Measurements from ENCODE around the gene TMEM72. TPM values are rescaled to one million over a fixed set of nuclear protein-coding genes. Genes with fewer than 3 reads are reported as not detected.
A peak's percentile ranks its signal among the peaks of the same experiment; 100 is the strongest.
"Not testable (repeated sequence)": the region's sequence is repeated elsewhere in the genome, so short reads cannot be mapped to it uniquely, and the experiment has no call there.

TMEM72 gene
- total and polyA plus RNA-seq, 3 experiments from 2014 or later, result not detected

DNA sequence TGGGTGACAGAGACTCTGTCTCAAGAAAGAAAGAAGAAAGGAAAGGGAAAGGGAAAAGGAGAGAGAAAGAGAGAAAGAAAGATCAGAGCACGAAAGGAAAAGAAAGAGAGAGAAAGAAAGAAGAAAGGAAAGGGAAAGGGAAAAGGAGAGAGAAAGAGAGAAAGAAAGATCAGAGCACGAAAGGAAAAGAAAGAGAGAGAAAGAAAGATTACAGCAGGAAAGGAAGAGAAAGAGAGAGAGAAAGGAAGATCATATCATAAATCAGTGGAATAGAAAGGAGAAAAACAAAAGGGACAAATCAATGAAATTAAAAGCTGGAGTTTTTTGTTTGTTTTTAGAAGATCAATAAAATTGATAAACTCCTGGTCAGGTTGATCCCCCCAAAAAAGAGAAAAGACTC lies 44.8 kb upstream of the TMEM72 start:
- peak overlapping the region in 3 of 7 donors; percentile 11 to 43 (median 24) for H3K4me3 Mint-ChIP-seq
- POLR2A ChIA-PET, result not testable (repeated sequence)
- CTCF ChIA-PET, result interaction anchor here (1.0 to 1.4 kb wide), 4 partner anchors 12 to 1196 kb away, joined by 3 to 4 read pairs (median 4); no protein-coding TSS in a partner anchor

GRCh38 chr10:44870031-44870430 lies 41.1 kb upstream of the TMEM72 start:
- Mint-ChIP-seq H3K4me1 (peaks cover under 1 to 1% (median under 1%) of the 10 kb centered on the region in 3 donors), H3K4me3 (no peak overlapping the region), H3K36me3 (peaks cover 0 to 1% (median 0%) of the 10 kb centered on the region in 3 donors), H3K27me3 (peaks cover 15 to 40% of the 10 kb centered on the region in 2 donors), H3K9me3 (no peaks in the 10 kb centered on the region), H3K27ac (no peak overlapping the region)
- Histone ChIP-seq H3K27me3 (ENCODE audit: insufficient read depth, low read length, poor library complexity, severe bottlenecking) (peaks cover 10% of the 10 kb centered on the region), H3K36me3 (ENCODE audit: insufficient read depth, low read length) (no peaks in the 10 kb centered on the region), H3K4me1 (ENCODE audit: insufficient read depth, low read length) (peaks cover 1% of the 10 kb centered on the region), H3K4me3 (ENCODE audit: low read length) (no peak overlapping the region), H3K27ac (ENCODE audit: low read depth, low read length) (no peak overlapping the region), H3K9me3 (ENCODE audit: low read length) (no peaks in the 10 kb centered on the region)
- no peak for DNase-seq
- ChIA-PET CTCF (interaction anchor here (1.0 to 1.6 kb wide), 3 partner anchors 9 to 130 kb away, joined by 3 to 6 read pairs (median 4); no protein-coding TSS in a partner anchor), POLR2A (no interaction called here)

More for the DNA sequence above, 44.8 kb upstream of the TMEM72 start:
- H3K27ac Mint-ChIP-seq; H3K36me3 Mint-ChIP-seq; H3K9me3 ChIP-seq (ENCODE audit: low read length); H3K36me3 ChIP-seq (ENCODE audit: insufficient read depth, low read length); H3K4me3 ChIP-seq (ENCODE audit: low read length); H3K4me1 ChIP-seq (ENCODE audit: insufficient read depth, low read length); DNase-seq; H3K27ac ChIP-seq (ENCODE audit: low read depth, low read length); H3K9me3 Mint-ChIP-seq: not testable (repeated sequence)
- Mint-ChIP-seq H3K4me1 (peaks cover 14 to 18% (median 16%) of the 10 kb centered on the region in 3 donors), H3K27me3 (peaks cover 28 to 68% of the 10 kb centered on the region in 2 donors)
- H3K27me3 ChIP-seq (ENCODE audit: insufficient read depth, low read length, poor library complexity, severe bottlenecking), result peaks cover 12% of the 10 kb centered on the region

GRCh38 chr10:44873160-44873559 lies 38.0 kb upstream of the TMEM72 start:
- no peak for DNase-seq
- no peaks in the 10 kb centered on the region for H3K36me3 Mint-ChIP-seq
- no peak overlapping the region for H3K4me3 ChIP-seq (ENCODE audit: low read length)
- CTCF ChIA-PET, result interaction anchor here (1.1 to 1.6 kb wide), 2 partner anchors 9 to 10 kb away, joined by 3 to 6 read pairs; no protein-coding TSS in a partner anchor
- H3K4me1 Mint-ChIP-seq, result no peaks in the 10 kb centered on the region
- POLR2A ChIA-PET, result no interaction called here
- H3K27ac ChIP-seq (ENCODE audit: low read depth, low read length), result no peak overlapping the region
- no peaks in the 10 kb centered on the region for H3K9me3 ChIP-seq (ENCODE audit: low read length)
- no peak overlapping the region for H3K27ac Mint-ChIP-seq
- H3K27me3 Mint-ChIP-seq, result peaks cover 10 to 19% of the 10 kb centered on the region in 2 donors
- H3K36me3 ChIP-seq (ENCODE audit: insufficient read depth, low read length), result no peaks in the 10 kb centered on the region
- no peaks in the 10 kb centered on the region for H3K4me1 ChIP-seq (ENCODE audit: insufficient read depth, low read length)
- no peaks in the 10 kb centered on the region for H3K27me3 ChIP-seq (ENCODE audit: insufficient read depth, low read length, poor library complexity, severe bottlenecking)
- no peak overlapping the region for H3K4me3 Mint-ChIP-seq
- no peaks in the 10 kb centered on the region for H3K9me3 Mint-ChIP-seq

- ChIA-PET CTCF (interaction anchor here (1.3 to 1.6 kb wide), 2 partner anchors 10 to 16 kb away, joined by 3 to 6 read pairs; no protein-coding TSS in a partner anchor), POLR2A (no interaction called here)
- H3K27ac Mint-ChIP-seq, result no peak overlapping the region
- Histone ChIP-seq H3K27ac (ENCODE audit: low read depth, low read length) (no peak overlapping the region), H3K27me3 (ENCODE audit: insufficient read depth, low read length, poor library complexity, severe bottlenecking) (no peaks in the 10 kb centered on the region), H3K9me3 (ENCODE audit: low read length) (no peaks in the 10 kb centered on the region), H3K4me3 (ENCODE audit: low read length) (no peak overlapping the region), H3K4me1 (ENCODE audit: insufficient read depth, low read length) (peaks cover 3% of the 10 kb centered on the region), H3K36me3 (ENCODE audit: insufficient read depth, low read length) (no peaks in the 10 kb centered on the region)
- peaks cover 9 to 12% of the 10 kb centered on the region in 2 donors for H3K27me3 Mint-ChIP-seq
- no peak for DNase-seq
- H3K36me3 Mint-ChIP-seq, result no peaks in the 10 kb centered on the region
- H3K4me1 Mint-ChIP-seq, result peaks cover 4 to 7% (median 7%) of the 10 kb centered on the region in 3 donors
- no peak overlapping the region for H3K4me3 Mint-ChIP-seq
- no peaks in the 10 kb centered on the region for H3K9me3 Mint-ChIP-seq
Measured at GRCh38 chr10:44874166-44874565, 37.0 kb upstream of the TMEM72 start.

GRCh38 chr10:44878706-44879530 lies 32.2 kb upstream of the TMEM72 start:
- DNase-seq, result peak; percentile 38 to 78 (median 59)
- peak overlapping the region in 3 of 8 donors; percentile 22 to 57 (median 56) for H3K27ac Mint-ChIP-seq
- H3K27ac ChIP-seq (ENCODE audit: low read depth, low read length), result no peak overlapping the region
- no peaks in the 10 kb centered on the region for H3K27me3 ChIP-seq (ENCODE audit: insufficient read depth, low read length, poor library complexity, severe bottlenecking)
- peak overlapping the region; percentile 71 to 87 (median 82) for H3K4me3 Mint-ChIP-seq
- CTCF ChIA-PET, result interaction anchor here (1.2 kb wide), 1 partner anchor 21 kb away, joined by 5 read pairs; no protein-coding TSS in a partner anchor
- peaks cover 9 to 11% (median 10%) of the 10 kb centered on the region in 3 donors for H3K4me1 Mint-ChIP-seq
- POLR2A ChIA-PET, result no interaction called here
- H3K27me3 Mint-ChIP-seq, result peaks cover 18 to 32% of the 10 kb centered on the region in 2 donors
- no peaks in the 10 kb centered on the region for H3K36me3 ChIP-seq (ENCODE audit: insufficient read depth, low read length)
- H3K36me3 Mint-ChIP-seq, result no peaks in the 10 kb centered on the region
- H3K4me3 ChIP-seq (ENCODE audit: low read length), result peak overlapping the region; percentile 60
- H3K9me3 ChIP-seq (ENCODE audit: low read length), result no peaks in the 10 kb centered on the region
- H3K9me3 Mint-ChIP-seq, result no peaks in the 10 kb centered on the region
- peaks cover 4% of the 10 kb centered on the region for H3K4me1 ChIP-seq (ENCODE audit: insufficient read depth, low read length)

GRCh38 chr10:44879531-44879899 lies 31.6 kb upstream of the TMEM72 start:
- Histone ChIP-seq H3K27ac (ENCODE audit: low read depth, low read length) (no peak overlapping the region), H3K4me3 (ENCODE audit: low read length) (peak overlapping the region; percentile 60), H3K9me3 (ENCODE audit: low read length) (no peaks in the 10 kb centered on the region), H3K36me3 (ENCODE audit: insufficient read depth, low read length) (no peaks in the 10 kb centered on the region), H3K27me3 (ENCODE audit: insufficient read depth, low read length, poor library complexity, severe bottlenecking) (no peaks in the 10 kb centered on the region), H3K4me1 (ENCODE audit: insufficient read depth, low read length) (peaks cover 4% of the 10 kb centered on the region)
- ChIA-PET POLR2A (no interaction called here), CTCF (interaction anchor here (1.2 to 1.3 kb wide), 2 partner anchors 15 to 22 kb away, joined by 4 to 5 read pairs; no protein-coding TSS in a partner anchor)
- Mint-ChIP-seq H3K36me3 (no peaks in the 10 kb centered on the region), H3K27ac (peak overlapping the region in 1 of 8 donors; percentile 38), H3K4me1 (peaks cover 9 to 11% (median 10%) of the 10 kb centered on the region in 3 donors), H3K4me3 (peak overlapping the region in 5 of 7 donors; percentile 79 to 87 (median 83)), H3K27me3 (peaks cover 18 to 36% of the 10 kb centered on the region in 2 donors), H3K9me3 (no peaks in the 10 kb centered on the region)
- DNase-seq, result no peak

DNA sequence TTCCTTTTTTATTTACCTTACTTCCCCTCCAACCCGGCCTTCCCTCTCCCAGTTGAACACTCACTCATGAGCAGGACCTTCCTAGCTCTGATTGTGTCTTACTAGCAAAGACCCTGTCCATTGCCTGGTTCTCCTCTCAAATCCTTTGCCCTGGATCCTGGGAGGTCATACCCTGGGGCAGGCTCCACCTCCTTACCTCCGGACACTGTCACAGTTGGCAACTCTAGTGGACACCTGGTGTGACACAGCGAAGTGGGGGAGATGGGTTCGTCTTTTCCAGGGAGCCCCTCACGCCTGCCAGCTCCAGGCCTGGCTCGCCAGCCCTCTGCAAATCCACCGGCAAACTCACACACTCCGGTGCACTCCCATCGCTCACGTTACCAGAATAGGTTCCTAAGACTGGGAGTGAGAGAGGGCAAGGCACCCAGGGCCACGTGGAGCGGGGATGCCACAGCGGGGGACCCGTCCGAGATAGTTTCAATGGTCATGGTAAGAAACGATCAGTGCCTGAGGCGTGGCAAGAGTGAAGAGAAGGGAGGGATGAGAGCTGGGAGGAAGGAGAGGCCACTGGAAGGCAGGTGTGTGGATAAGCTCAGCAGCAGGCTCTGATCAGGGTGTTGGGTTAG lies 30.9 kb upstream of the TMEM72 start:
- no peak for DNase-seq
- Histone ChIP-seq H3K27me3 (ENCODE audit: insufficient read depth, low read length, poor library complexity, severe bottlenecking) (no peaks in the 10 kb centered on the region), H3K36me3 (ENCODE audit: insufficient read depth, low read length) (no peaks in the 10 kb centered on the region), H3K9me3 (ENCODE audit: low read length) (no peaks in the 10 kb centered on the region), H3K4me3 (ENCODE audit: low read length) (no peak overlapping the region), H3K27ac (ENCODE audit: low read depth, low read length) (no peak overlapping the region), H3K4me1 (ENCODE audit: insufficient read depth, low read length) (peaks cover 4% of the 10 kb centered on the region)
- CTCF ChIA-PET, result interaction anchor here (1.3 kb wide), 1 partner anchor 16 kb away, joined by 4 read pairs; no protein-coding TSS in a partner anchor
- Mint-ChIP-seq H3K9me3 (no peaks in the 10 kb centered on the region), H3K4me3 (peak overlapping the region; percentile 4 to 74 (median 42)), H3K27ac (peak overlapping the region in 1 of 8 donors; percentile 4), H3K36me3 (no peaks in the 10 kb centered on the region), H3K4me1 (peaks cover 9 to 11% (median 10%) of the 10 kb centered on the region in 3 donors), H3K27me3 (peaks cover 18 to 36% of the 10 kb centered on the region in 2 donors)
- POLR2A ChIA-PET, result no interaction called here
